GM13977 (cell line): ENCODE measurements around the gene FAM78A.

Experiments
- DNase-seq: peaks from one replicate; pipeline ENCODE4 v3.0.0; 2012; ENCODE audit warnings: low spot score
- CTCF ChIP-seq: IDR thresholded peaks from 2 replicates; pipeline ENCODE4 v1.5.1; 2012; ENCODE audit warnings: mild to moderate bottlenecking, control low read depth; ENCODE audit not compliant: insufficient read depth; ENCODE audit errors: extremely low read depth, missing control alignments
- in situ Hi-C: fragments of 300-500 bp; cut with MboI; formaldehyde crosslinking; loops from one replicate; pipeline ENCODE4 v1.12.0; 2022; ENCODE audit warnings: low sequenced_read_pairs, low pct_unique_long_range_greater_than_20kb, mixed read lengths, inconsistent platforms; ENCODE audit not compliant: unreplicated experiment

FAM78A gene

DNA sequence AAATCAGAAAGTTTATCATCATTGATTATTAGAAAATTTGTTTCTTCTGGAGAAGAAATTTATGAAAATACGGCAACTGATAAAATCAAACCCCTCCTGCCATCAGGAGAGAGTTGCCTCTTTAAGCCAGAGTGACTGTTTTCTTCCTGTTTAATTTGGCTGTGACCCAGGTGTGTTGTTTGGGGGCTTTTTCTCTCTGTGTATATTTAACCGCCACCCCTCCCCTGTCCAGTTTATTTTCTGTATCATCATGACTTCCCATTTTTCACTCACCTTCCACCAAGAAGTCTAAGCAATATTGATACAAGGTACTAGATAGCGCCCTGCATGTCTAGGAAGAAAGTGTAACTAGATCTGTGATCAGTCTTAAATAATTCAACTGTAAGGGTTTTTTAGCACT, 50.1 kb downstream of the FAM78A start:
- no peak for DNase-seq
- in situ Hi-C loops: no loop called here
- TF ChIP-seq CTCF: no peak

- no peak for TF ChIP-seq CTCF
- DNase-seq: no peak
- in situ Hi-C loops: no loop called here
Measured at GRCh38 chr9:131222460-131222859, 53.9 kb downstream of the FAM78A start.

DNA sequence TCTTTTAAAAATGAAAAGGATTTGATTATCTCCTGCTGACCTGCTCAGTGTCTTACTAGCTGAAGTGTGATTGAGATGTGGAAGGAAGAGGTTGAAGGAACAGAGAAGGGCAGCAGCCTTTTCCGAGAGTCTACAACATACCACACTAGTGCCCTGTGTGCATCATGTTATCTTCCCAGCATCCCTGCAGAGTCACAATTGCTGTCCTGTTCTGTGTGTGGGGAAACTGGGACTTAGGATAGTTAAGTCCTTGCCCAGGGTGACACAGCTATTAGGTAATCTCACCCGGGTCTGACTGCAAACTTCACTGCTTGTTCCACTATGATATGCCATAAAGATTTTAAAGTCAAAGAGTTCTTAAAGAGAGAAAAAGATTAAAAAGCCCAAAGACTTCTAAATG, 55.8 kb downstream of the FAM78A start:
- DNase-seq: no peak
- TF ChIP-seq CTCF: no peak
- in situ Hi-C loops: no loop called here

DNA sequence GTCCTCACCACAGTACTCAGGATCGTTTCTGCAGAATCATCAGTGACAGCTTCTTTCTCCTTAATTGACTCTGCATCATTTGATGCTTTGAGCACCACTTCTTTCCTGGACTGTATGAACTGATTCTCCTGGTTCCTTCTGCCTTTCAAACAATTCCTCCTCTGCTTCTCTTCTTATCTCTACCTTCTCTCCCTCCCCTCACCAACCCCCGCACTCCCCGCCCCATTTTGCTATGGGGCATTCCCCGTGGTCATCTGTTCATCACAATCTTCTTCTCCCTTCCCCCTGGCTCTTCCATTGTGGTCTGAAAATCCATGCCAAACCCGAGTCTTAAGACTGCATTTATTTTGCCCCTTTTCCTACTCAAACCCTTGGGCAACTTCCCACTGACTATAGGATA, 57.9 kb downstream of the FAM78A start:
- no peak for TF ChIP-seq CTCF
- in situ Hi-C loops: no loop called here
- no peak for DNase-seq

GRCh38 chr9:131217331-131218031, 58.8 kb downstream of the FAM78A start:
- in situ Hi-C loops: no loop called here
- DNase-seq: no peak
- no peak for TF ChIP-seq CTCF

GRCh38 chr9:131216806-131217205, 59.5 kb downstream of the FAM78A start:
- no peak for TF ChIP-seq CTCF
- in situ Hi-C loops: no loop called here
- DNase-seq: no peak
